GM18508 (cell line): ENCODE results near the gene UFSP2.

Experiments
- ATAC-seq: cut with Tn5 transposase; IDR thresholded peaks from one replicate; pipeline ENCODE4 v1.9.1; 2021; ENCODE audit warnings: moderate number of reproducible peaks; ENCODE audit not compliant: insufficient read depth, unreplicated experiment

UFSP2 gene

GRCh38 chr4:185429660-185430059 is 3.9 kb upstream of the UFSP2 start:
- ATAC-seq, result no peak

GRCh38 chr4:185426960-185427688 is 1.4 kb upstream of the UFSP2 start:
- no peak for ATAC-seq

- ATAC-seq, result no peak
Measured at GRCh38 chr4:185424905-185425646, 688 bp downstream of the UFSP2 start.

- ATAC-seq, result no peak
Measured at GRCh38 chr4:185421366-185422124, 4.2 kb downstream of the UFSP2 start.

GRCh38 chr4:185416955-185417354 is 8.8 kb downstream of the UFSP2 start:
- ATAC-seq, result no peak

- no peak for ATAC-seq
Measured at GRCh38 chr4:185412412-185412811, 13.4 kb downstream of the UFSP2 start.

- ATAC-seq, result no peak
Measured at GRCh38 chr4:185411849-185412248, 13.9 kb downstream of the UFSP2 start.

- no peak for ATAC-seq
Measured at GRCh38 chr4:185408432-185408831, 17.3 kb downstream of the UFSP2 start.

GRCh38 chr4:185405296-185405999 is 20.3 kb downstream of the UFSP2 start:
- peak; percentile 75 for ATAC-seq

- no peak for ATAC-seq
Measured at GRCh38 chr4:185404031-185404430, 21.7 kb downstream of the UFSP2 start.

- ATAC-seq, result no peak
Measured at GRCh38 chr4:185399466-185399865, 26.3 kb downstream of the UFSP2 start.

GRCh38 chr4:185398618-185399017 is 27.1 kb downstream of the UFSP2 start:
- no peak for ATAC-seq

GRCh38 chr4:185396724-185397385 is 28.9 kb downstream of the UFSP2 start, which contains the start of gene ANKRD37:
TSS of gene ANKRD37 (plus strand) at chr4:185396841. CDS start at chr4:185396924, 83 bp downstream.
- peak; percentile 52 for ATAC-seq

GRCh38 chr4:185395956-185396723 is 29.6 kb downstream of the UFSP2 start:
- ATAC-seq, result peak; percentile 46

- ATAC-seq, result no peak
Measured at GRCh38 chr4:185395238-185395955, 30.4 kb downstream of the UFSP2 start, which contains the start of gene LRP2BP. TSS of gene LRP2BP (minus strand) at chr4:185395924. CDS start at chr4:185378186, 17,738 bp downstream.

GRCh38 chr4:185394568-185395237 is 31.1 kb downstream of the UFSP2 start:
- no peak for ATAC-seq

- no peak for ATAC-seq
Measured at GRCh38 chr4:185392156-185392555, 33.6 kb downstream of the UFSP2 start.

- no peak for ATAC-seq
Measured at GRCh38 chr4:185390941-185391340, 34.8 kb downstream of the UFSP2 start.
